HG02798 (cell line): Measurements from ENCODE around the gene AGAP5.
"Not testable (repeated sequence)": the region's sequence is repeated elsewhere in the genome, so short reads cannot be mapped to it uniquely, and the experiment has no call there.

Experiments
- ATAC-seq: cut with Tn5 transposase; IDR thresholded peaks from one replicate; pipeline ENCODE4 v1.9.1; 2021; ENCODE audit warnings: mild to moderate bottlenecking; ENCODE audit not compliant: unreplicated experiment, poor library complexity

The AGAP5 gene

DNA sequence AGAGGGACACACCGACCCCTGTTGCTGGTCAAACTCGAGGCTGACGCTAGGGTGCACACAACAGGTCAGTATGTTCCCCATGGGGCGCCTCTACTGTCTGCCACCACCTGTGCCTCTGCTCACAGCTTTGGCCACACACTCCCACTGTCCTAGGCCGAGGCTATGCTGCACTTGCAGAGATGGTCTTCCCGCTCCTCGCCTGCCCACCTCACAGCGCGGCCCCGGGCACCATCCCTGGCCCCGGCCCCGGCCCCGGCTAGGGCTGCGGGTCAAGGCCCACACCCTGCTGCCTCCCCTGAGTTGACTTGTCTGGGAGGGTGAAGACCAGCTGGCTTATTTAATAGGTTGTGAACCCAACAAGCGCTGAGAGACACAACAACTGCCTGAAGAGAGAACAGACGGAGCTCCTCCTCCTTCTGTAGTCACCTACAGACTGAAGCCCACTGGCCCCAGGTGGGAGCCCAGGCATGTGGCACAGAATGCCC lies at the start of gene AGAP5:
TSS of gene AGAP5 (minus strand) at position 435 of the 485 bp plus-strand sequence. CDS start at position 81, 354 bp downstream.
- ATAC-seq, result not testable (repeated sequence)

- ATAC-seq, result no peak
Measured at GRCh38 chr10:73746721-73747120, 48.8 kb upstream of the AGAP5 start.

DNA sequence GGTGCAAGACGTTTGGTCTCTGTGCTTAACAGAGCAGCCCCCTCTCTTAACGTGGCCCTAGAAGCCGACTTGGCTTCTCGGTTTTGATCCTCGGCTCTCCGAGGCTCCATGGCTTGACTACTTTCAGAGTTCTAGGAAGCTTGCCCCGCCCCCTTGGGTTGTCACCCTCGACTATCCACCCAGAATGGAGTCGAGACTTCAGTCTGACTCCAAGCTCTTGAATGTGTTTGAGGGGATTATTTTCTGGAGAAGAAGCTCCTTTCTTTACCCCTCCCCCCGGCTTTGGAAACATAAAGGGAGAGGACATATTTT lies 46.7 kb upstream of the AGAP5 start:
- peak; percentile 24 for ATAC-seq

DNA sequence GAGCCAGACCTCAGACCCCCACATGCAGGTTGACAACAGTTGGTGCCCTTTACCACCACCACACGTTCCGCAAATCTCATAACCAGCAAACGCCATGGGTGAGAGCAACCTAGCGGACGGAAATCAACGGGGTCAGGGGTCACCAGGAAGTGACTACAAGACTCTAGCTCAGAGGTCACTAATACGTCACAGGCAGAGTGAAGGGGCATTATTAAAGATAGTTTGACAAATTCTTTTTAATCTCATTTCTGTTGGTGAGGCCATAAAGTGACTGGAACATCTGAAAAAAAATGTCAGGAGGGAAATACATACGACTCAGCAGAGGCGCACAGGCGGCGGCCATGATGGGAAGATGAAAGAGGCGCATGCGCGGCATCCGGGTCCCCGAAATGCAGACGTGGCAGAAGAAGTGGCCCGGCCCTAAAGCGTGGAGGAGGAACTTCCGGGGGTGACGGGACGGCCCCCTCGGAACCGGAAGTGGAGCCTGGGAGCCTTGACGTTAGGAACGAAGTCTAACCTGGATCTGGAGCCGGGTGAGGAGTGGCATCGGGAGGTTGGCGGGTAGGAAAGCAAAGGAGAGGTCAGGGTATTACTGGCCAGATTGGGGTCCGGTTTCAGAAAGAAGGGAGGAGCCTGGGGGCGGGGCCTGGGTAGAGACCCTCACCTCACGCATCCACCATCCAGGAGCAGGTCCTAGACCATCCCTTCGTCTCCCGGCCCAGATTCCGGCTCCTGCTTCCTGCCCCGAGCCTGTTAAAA lies 46.2 kb upstream of the AGAP5 start, which contains the start of gene SEC24C:
TSS of gene SEC24C (plus strand) at position 468 of the 759 bp plus-strand sequence. CDS start 2,461 bp downstream, outside the sequence.
- peak; percentile 92 for ATAC-seq

DNA sequence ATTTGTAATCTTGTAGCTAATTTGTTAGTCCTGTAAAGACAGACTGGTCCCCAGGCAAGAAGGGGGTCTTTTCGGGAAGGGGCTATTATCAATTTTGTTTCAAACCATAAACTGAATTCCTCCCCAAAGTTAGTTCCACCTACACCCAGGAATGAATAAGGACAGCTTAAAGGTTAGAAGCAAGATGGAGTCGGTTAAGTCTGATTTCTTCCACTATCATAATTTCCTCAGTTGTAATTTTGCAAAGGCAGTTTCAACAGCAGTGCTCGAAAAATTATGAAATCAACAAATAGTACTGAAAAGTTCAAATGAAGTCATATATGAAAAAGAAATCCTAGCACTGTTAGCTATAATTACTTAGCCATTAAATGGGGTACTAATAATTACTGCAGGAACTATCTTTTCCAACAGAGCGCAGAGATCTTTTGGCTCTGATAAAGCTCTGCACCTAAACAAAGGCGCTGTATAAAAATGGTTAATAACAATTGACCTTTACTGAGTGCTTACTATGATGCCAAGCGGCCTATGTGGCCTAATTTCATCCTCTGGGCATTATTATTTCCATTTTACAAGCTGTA lies 45.5 kb upstream of the AGAP5 start:
- no peak for ATAC-seq

DNA sequence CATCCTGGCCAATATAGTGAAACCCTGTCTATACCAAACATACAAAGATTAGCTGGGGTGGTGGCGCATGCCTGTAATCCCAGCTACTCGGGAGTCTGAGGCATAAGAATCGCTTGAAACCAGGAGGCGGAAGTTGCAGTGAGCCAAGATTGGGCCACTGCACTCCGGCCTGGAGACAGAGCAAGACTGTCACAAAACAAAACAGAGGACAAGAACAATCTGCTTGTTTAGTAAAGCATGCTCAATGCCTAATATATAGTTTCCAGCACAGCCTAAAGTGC lies 44.5 kb upstream of the AGAP5 start:
- ATAC-seq, result no peak

DNA sequence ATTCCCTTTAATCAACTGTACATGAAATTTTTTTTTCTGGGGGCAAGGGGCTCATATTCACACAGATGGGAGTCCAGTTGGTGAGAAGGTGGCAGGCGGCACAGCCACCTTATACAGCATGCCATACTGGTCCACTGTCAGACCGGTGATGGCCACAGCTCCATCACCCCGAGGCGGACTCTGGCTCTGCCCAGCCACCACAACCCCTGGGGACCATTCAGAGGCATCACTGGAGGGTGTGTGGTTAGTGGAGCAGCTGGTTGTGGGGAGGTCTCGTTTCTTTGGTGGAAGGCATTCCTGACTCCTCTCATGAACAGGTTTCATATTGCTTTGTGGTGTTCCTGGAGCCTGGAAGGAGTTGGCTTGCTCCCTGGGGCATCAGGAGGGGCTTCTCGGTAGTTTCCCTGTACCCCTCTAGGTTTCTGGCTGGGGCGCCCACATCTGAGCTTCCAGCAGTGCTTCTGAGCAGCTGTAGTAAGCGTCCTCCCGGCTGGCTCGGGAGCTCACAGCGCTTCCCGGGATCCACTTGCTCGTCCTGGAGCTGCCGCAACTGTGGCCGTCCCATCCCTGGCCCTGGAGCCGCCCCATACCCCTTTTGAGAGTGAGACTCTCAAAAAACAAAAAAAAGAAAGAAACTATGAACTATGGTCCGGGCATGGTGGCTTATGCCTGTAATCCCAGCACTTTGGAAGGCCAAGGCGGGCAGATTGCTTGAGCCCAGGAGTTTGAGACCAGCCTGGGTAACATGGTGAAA lies 42.8 kb upstream of the AGAP5 start:
- ATAC-seq, result not testable (repeated sequence)

- ATAC-seq, result no peak
Measured at GRCh38 chr10:73734796-73735305, 36.9 kb upstream of the AGAP5 start.

DNA sequence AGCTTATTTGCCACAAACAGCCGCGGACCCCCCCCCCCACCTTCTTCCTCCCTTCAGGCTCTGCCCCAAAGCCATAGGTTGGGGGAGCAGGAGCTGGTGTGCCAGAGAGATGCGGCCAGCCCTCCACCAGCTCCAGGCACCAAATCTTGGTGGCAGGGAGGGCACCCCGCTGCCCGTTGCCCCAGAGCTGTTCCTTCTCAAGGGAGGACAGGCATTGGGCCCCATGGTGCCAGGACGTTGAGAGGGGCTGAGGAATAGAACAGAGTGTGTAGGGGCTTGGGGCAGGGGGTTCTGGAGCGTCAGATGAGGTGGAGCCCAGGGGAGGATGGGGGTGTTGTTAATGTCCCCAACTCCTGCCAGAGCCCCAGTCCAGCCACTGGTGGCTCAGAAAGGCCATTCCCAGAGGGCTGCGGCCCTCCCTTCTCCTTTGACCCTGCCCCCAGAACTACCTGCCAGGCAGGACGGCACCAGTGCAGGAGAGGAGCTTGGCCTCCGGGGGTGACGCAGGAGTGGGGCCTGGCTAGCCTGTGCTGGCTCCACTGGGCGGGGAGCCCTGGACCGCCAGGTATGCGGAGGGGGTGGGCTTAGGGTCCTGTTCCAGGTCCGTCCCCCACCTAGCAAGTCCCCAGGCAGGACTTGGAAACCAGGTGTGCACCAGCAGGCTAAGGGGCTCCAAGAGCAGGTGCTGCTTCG lies 36.3 kb upstream of the AGAP5 start:
- ATAC-seq, result no peak

- no peak for ATAC-seq
Measured at GRCh38 chr10:73732931-73733623, 35.2 kb upstream of the AGAP5 start.

- no peak for ATAC-seq
Measured at GRCh38 chr10:73732426-73732825, 34.5 kb upstream of the AGAP5 start.

DNA sequence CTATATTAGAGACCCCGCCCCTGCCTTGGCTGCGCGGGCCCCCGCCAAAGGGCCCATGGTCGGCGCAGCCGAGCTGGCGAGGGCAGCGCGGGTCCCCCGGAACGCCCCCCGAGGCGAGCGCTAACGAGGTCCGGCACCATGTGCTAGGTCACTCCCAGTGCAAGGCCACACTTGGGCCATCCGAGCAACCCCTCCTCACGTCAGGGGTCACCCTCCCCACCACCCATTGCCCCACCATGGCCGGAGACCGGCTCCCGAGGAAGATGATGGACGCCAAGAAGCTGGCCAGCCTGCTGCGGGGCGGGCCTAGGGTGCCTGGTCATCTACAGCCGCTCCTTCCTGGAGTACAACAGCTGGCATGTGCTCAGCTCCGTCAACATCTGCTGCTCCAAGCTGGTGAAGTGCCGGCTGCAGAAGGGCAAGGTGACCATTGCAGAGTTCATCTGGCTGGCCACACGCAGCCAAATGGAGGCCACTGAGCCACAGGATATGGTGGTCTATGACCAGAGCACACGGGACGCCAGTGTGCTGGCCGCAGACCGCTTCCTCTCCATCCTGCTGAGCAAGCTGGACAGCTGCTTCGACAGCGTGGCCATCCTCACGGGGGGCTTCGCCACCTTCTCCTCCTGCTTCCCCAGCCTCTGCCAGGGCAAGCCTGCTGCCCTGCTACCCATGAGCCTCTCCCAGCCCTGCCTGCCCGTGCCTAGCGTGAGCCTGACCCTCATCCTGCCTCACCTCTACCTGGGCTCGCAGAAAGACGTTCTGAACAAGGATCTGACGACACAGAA lies 33.9 kb upstream of the AGAP5 start:
- no peak for ATAC-seq

DNA sequence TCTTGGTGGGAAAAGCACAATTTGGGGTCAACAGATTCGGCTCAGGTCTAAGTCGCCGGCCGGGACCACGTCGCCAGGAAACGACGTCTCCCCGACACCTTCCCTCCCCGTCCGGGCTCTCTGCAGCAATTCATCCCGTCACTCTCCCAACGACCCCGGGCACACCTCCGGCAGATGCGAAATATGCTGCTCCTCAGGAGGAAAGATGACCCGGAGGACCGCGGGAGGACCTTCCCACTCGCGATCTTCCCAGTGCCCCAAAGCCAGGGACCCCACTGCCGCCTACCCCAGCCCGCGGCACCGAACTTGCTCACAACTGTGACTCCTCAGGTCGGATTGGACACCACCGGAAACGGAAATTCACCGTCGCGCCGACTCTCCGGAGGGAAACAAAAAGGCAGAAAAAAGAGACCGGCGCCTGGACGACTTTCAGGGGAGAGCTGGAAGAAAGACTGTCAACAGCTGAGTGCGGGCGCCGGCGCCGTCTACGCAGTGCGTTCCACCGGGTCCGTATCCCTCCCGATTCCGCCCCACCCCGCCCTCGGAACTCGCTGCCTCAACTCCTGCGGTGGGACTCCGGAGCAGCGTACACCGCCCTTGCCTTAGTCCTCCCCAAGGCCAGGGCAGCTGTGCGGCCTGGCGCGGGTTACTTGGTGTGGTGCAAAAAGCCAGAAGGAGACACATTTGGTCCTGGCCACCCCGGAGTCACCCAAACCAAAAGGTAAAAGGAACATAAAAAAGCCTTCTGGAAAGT lies 32.4 kb upstream of the AGAP5 start:
- ATAC-seq, result peak; percentile 90

DNA sequence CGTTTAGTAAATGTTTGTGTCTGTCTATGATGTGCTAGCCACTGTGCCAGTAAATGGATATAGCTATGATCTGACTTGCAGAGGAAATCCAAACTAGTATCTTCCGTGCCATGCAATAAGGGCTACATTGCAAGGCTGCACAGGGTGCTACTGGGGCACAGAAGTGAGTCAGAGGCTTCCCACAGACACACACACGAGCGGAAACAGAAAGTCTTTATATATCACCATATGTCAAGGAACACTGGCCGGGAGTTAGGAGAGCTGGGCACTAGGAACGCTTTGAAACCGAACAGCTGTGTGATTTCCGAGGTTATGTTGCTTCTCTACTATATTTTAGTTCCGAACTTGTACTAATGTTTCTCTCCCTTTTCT lies 31.9 kb upstream of the AGAP5 start:
- not testable (repeated sequence) for ATAC-seq

DNA sequence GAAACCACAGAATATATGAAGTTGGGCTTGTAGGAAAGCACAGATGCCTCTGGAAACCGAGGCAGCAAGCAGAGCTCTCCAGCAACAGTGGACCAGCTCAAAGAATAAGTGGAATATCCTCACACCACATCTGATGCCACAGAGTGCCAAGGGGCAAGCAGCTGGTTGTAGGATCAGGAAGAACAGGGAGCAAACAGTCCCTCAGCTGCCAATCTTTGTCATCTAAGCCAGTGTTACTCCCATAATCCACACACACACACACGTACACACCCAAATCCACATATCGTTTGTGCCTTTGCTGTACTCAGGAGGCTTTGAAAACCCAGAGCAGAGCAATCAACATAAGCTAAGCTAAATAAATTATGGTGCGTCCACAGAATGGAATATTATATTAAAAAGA lies 25.6 kb upstream of the AGAP5 start:
- ATAC-seq, result no peak

DNA sequence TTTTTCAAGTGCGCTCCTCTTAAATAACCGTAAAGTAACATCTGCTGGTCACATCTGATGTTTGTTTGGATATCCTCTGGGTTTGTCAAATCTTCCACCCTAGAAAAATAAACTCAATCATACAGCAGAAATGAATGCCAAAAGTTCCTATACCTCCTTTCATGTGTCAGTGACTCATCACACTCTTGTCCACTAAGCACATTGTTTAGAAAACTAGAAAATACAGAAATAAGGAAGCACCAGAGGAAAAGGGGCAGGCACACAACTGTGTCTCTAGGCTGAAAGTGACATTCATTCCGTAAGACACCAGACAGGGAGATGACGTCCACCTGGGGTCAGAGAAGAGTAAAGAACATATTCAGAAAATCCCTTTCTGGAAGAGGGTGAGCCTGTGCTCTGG lies 22.7 kb upstream of the AGAP5 start:
- not testable (repeated sequence) for ATAC-seq

DNA sequence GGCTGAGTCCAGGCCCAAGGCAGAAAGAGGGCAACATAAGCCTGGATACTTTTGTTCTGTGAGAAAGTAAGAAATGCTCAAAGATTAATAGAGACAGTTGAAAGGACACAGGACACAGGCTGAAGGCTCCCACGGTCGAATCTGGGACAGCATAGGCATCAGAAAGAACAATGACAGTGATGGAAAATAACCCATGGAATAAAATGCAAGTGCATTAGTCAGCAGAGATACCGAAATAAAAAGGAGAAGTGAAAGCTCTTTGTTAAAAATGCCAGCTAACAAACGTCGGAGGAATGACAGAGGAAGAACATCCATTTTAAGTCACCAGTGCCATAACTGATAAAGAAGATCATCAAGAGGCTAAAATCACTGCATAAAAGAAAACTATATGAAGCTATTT lies 19.6 kb upstream of the AGAP5 start:
- no peak for ATAC-seq

DNA sequence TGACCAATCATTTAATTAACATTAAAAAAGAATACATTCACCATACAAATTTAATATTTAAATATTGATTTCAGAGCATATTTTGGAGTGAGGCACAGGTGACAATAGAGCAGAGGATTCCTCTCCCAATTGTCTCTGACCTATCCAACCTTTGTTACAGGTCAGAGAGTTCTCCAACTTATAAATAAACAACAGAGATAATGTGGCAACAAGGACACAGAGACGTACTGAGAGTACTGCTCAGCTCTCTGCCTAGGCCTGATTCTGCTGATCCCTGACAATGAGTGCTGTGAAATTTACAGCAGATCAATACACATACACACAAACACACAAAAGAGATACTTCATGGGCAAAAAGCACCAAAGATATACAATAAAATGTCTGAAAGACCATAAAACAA lies 18.3 kb upstream of the AGAP5 start:
- ATAC-seq, result no peak
